BE2C (cell line): ENCODE results near the gene TCAIM.

Experiments used
- DNase-seq: peaks from one replicate; pipeline ENCODE4 v3.0.0-alpha.2; 2020
- H3K27me3 ChIP-seq: fragments of 250-450 bp; sonication (Bioruptor Pico); 2 replicates; pipeline ENCODE4 v1.5.1; 2020; ENCODE audit warnings: mild to moderate bottlenecking
- H3K36me3 ChIP-seq: fragments of 250-450 bp; sonication (Bioruptor Pico); 2 replicates; pipeline ENCODE4 v1.5.1; 2020; ENCODE audit warnings: mild to moderate bottlenecking
- H3K4me1 ChIP-seq: fragments of 250-450 bp; sonication (Bioruptor Pico); 2 replicates; pipeline ENCODE4 v1.5.1; 2020
- H3K4me3 ChIP-seq: 2 replicates; pipeline ENCODE4 v1.5.1; 2011; ENCODE audit warnings: low read depth, low read length
- H3K9me3 ChIP-seq: fragments of 250-450 bp; sonication (Bioruptor Pico); 2 replicates; pipeline ENCODE4 v1.5.1; 2020
- TF ChIP-seq, protein P1 (sequence below): IDR thresholded peaks from 2 replicates; pipeline ENCODE4 v1.5.1; 2012; ENCODE audit warnings: mild to moderate bottlenecking, low read depth, low read length

TCAIM gene

DNA sequence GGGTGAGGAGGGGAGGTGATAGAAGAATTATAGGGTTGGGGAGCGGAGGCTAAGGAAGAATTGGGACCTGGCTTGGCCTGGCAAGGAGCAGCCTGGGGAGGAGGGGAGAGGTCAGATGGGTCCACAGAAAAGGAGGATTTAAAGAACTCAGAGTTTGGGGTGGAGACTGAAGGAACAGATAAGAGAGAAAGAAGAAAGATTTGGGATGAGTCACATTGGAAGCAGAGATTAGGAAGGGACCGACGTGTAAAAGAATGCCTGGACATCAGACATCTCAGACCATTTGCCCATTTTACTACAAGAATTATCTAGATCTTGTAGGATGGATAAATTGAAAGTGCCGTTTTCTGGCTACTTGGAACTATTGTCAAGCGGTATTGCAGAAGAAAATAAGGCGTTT is 10.4 kb downstream of the TCAIM start:
- H3K4me3 ChIP-seq: no peak overlapping the region
- H3K27me3 ChIP-seq: no peaks in the 10 kb centered on the region
- H3K9me3 ChIP-seq: no peaks in the 10 kb centered on the region
- H3K36me3 ChIP-seq: no peaks in the 10 kb centered on the region
- H3K4me1 ChIP-seq: no peaks in the 10 kb centered on the region
- DNase-seq: no peak
- TF ChIP-seq, protein P1, sequence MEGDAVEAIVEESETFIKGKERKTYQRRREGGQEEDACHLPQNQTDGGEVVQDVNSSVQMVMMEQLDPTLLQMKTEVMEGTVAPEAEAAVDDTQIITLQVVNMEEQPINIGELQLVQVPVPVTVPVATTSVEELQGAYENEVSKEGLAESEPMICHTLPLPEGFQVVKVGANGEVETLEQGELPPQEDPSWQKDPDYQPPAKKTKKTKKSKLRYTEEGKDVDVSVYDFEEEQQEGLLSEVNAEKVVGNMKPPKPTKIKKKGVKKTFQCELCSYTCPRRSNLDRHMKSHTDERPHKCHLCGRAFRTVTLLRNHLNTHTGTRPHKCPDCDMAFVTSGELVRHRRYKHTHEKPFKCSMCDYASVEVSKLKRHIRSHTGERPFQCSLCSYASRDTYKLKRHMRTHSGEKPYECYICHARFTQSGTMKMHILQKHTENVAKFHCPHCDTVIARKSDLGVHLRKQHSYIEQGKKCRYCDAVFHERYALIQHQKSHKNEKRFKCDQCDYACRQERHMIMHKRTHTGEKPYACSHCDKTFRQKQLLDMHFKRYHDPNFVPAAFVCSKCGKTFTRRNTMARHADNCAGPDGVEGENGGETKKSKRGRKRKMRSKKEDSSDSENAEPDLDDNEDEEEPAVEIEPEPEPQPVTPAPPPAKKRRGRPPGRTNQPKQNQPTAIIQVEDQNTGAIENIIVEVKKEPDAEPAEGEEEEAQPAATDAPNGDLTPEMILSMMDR: no peak

DNA sequence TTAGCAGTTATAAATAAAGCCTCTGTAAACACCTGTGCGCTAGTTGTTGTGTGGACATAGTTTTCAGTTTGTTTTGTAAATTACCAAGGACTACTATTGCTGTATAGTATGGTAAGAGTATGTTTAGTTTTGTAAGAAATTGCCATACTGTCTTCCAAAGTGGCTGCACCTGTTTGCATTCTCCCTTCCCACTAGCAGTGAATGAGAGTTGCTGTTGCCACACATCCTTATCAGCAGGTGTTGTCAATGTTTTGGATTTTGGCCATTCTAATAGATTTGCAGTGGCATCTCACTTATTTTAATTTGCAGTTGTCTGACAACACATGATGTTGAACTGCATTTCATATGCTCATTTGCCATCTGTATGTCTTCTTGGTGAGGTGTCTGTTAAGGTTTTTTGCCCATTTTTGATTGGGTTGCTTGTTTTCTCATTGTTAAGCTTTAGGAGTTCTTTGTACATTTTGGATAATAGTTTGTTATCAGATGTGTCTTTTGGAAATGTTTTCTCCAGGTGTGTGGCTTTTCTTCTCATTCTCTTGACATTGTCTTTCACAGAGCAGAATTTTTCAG is 14.9 kb downstream of the TCAIM start:
- H3K9me3 ChIP-seq: no peaks in the 10 kb centered on the region
- no peaks in the 10 kb centered on the region for H3K36me3 ChIP-seq
- H3K4me3 ChIP-seq: no peak overlapping the region
- H3K4me1 ChIP-seq: no peaks in the 10 kb centered on the region
- no peak for DNase-seq
- TF ChIP-seq, protein P1: no peak
- no peaks in the 10 kb centered on the region for H3K27me3 ChIP-seq

DNA sequence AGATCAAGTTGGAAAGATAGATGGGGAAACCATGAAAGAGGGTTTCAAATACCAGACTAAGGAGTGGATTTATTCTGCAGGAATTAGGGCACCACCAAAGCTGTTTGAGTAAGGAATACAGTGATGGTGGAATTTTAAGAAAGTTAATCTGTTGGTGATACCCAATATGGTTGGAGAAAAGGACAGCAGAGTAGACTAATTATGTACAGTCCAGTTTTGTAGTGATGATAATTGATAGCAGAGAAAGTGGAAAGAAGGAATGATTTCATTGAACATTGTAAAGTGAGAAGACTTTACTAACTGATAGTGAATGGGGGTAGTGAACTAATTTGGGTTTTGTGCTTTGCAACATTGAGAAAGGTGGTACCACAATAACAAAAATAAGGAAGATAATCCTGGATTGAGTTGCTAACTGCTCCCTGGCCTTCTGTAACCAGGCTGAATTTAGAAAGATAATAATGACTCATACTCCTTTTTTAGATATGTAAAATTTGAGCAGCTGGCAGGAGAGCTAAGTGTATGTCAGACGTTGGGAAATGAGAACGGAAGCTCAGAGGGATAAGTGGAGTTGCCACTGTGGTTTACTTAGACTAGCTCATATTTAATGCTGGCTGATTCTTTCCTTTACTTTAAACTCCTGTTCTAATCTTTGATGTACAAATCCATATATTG is 16.9 kb downstream of the TCAIM start:
- H3K27me3 ChIP-seq: no peaks in the 10 kb centered on the region
- no peaks in the 10 kb centered on the region for H3K36me3 ChIP-seq
- no peak for DNase-seq
- no peaks in the 10 kb centered on the region for H3K4me1 ChIP-seq
- no peak overlapping the region for H3K4me3 ChIP-seq
- H3K9me3 ChIP-seq: no peaks in the 10 kb centered on the region
- TF ChIP-seq, protein P1: no peak

DNA sequence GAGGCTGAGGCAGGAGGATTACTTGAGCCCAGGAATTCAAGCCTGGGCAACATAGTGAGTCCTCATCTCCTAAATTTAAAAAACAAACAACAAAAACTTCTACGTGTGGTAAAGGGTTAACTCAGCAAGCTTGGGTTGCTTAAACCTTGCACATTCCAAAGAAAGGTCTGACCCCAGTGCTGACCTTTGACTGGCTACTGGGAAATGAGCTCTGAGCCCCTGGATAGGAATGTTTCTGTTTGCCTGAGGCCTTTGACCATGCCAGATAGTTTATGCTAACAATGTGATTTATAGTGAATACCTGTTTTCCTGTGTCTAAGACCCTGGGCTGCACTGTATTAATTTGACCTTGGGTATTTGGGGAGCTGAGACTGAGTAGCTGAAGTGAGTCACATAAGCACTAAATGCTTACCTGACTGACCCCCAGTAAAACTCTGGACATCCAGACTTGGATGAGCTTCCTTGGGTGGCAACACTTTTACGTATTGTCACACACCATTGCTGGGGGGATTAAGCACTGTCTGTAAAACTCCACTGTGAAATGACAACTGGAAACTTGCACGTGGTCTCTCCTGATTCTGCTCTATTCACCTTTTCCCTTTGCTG is 20.7 kb downstream of the TCAIM start:
- TF ChIP-seq, protein P1: no peak
- Histone ChIP-seq H3K4me3 (no peak overlapping the region), H3K27me3 (no peaks in the 10 kb centered on the region), H3K4me1 (no peaks in the 10 kb centered on the region), H3K36me3 (no peaks in the 10 kb centered on the region), H3K9me3 (no peaks in the 10 kb centered on the region)
- no peak for DNase-seq

DNA sequence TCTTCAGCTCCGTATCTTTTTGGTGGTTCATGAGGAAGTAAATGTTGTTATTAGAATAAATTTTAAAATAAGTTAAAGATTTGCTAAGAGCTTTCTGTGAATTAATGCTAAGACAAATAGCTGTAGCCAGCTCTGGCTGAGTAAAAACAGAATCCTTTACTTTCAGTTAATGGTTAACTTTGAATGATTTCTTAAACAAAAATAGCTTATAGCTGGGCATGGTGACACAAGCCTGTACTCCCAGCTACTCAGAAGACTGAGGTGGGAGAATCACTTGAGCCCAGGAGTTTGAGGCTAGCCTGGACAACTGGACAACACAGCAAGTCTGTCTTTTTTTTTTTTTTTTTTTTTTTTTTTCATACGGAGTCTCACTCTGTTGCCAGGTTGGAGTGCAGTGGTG is 25.0 kb downstream of the TCAIM start:
- DNase-seq: no peak
- Histone ChIP-seq H3K36me3 (no peaks in the 10 kb centered on the region), H3K9me3 (no peaks in the 10 kb centered on the region), H3K27me3 (no peaks in the 10 kb centered on the region), H3K4me3 (no peak overlapping the region), H3K4me1 (no peaks in the 10 kb centered on the region)
- TF ChIP-seq, protein P1: no peak

DNA sequence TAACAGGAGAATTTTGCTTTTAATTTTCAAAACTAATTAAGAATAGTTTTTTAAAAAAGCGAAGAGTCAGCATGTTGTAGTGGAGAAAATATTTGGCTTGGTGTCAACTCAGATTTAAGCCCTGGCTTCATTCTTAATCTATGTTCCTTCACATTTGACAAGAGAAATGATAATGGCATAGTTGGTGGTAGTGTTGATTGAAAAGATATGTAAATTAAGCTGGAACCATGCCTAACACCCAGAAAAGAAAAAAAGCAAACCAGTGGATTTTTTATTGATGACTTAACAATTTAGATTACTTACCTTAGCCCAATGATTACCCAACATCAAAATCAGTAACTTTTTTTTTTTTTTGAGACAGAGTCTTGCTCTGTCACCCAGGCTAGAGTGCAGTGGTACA is 27.4 kb downstream of the TCAIM start:
- TF ChIP-seq, protein P1: no peak
- no peaks in the 10 kb centered on the region for H3K27me3 ChIP-seq
- H3K4me3 ChIP-seq: no peak overlapping the region
- no peak for DNase-seq
- no peaks in the 10 kb centered on the region for H3K4me1 ChIP-seq
- H3K9me3 ChIP-seq: no peaks in the 10 kb centered on the region
- H3K36me3 ChIP-seq: no peaks in the 10 kb centered on the region
